H1 (cell line): ENCODE results near the gene ZNF23. TPM values are rescaled to one million over a fixed set of nuclear protein-coding genes. Genes with fewer than 3 reads are reported as not detected.

ENCODE experiments used
- CTCF ChIA-PET: fragments of 300-600 bp; sonication (Branson Sonifier 250); formaldehyde crosslinking; loops from one replicate; lab custom pipeline; 2021; ENCODE audit not compliant: partially characterized antibody; lab: Charles Lee
- POLR2A ChIA-PET: fragments of 300-600 bp; sonication (Branson Sonifier 250); formaldehyde crosslinking; loops from one replicate; lab custom pipeline; 2021; ENCODE audit warnings: inconsistent platforms; ENCODE audit not compliant: partially characterized antibody; lab: Charles Lee
- DNase-seq, 2 experiments: peaks; one replicate each; pipeline versions ENCODE4 v3.0.0 to v3.0.0-alpha.2; 2010 to 2022; ENCODE audit warnings: low spot score in 2 of 2, low read depth in 1 of 2, mixed read lengths in 1 of 2
- FAIRE-seq: peaks from 2 replicates; lab custom pipeline; 2011; peaks lifted over from hg19 to GRCh38; lab: Jason Lieb, UNC
- H2AFZ ChIP-seq: 2 replicates; pipeline ENCODE4 v1.8.1; 2012; ENCODE audit warnings: low read length, inconsistent platforms
- H2AK5ac ChIP-seq: 2 replicates; pipeline ENCODE4 v1.6.1; 2013; ENCODE audit warnings: low read depth, low read length
- H2BK120ac ChIP-seq: replicated peaks from 2 replicates; pipeline ENCODE3; 2013; ENCODE audit warnings: low read depth, low read length, inconsistent platforms
- H2BK12ac ChIP-seq: 2 replicates; pipeline ENCODE4 v1.6.1; 2013; ENCODE audit warnings: low read depth, low read length
- H2BK15ac ChIP-seq: 2 replicates; pipeline ENCODE4 v1.6.1; 2013; ENCODE audit warnings: low read length
- H2BK20ac ChIP-seq: 2 replicates; pipeline ENCODE4 v1.6.1; 2013; ENCODE audit warnings: low read length
- H2BK5ac ChIP-seq: 2 replicates; pipeline ENCODE4 v1.6.1; 2013; ENCODE audit warnings: low read depth, low read length
- H3K14ac ChIP-seq: 2 replicates; pipeline ENCODE4 v1.6.1; 2013; ENCODE audit warnings: inconsistent platforms; ENCODE audit not compliant: insufficient read length
- H3K18ac ChIP-seq: 2 replicates; pipeline ENCODE4 v1.6.1; 2013; ENCODE audit warnings: low read length; ENCODE audit errors: extremely low read depth
- H3K23ac ChIP-seq: 2 replicates; pipeline ENCODE4 v1.6.1; 2013; ENCODE audit warnings: inconsistent platforms; ENCODE audit not compliant: insufficient read length
- H3K23me2 ChIP-seq: 2 replicates; pipeline ENCODE4 v1.6.1; 2013; ENCODE audit warnings: low read depth, low read length
- H3K27ac ChIP-seq: 2 replicates; pipeline ENCODE4 v1.6.1; 2011; ENCODE audit warnings: low read depth, low read length, inconsistent platforms
- H3K27me3 ChIP-seq, 4 experiments: replicated peaks in 1 of 4; 1 replicate in 1 of 4; 2 replicates in 3 of 4; pipeline versions ENCODE4 v1.6.1 to v1.8.1; 2011 to 2013; ENCODE audit warnings: low read length in 3 of 4, mild to moderate bottlenecking in 3 of 4, inconsistent platforms in 2 of 4, mixed read lengths in 2 of 4, moderate library complexity in 1 of 4; ENCODE audit not compliant: control insufficient read depth in 3 of 4, insufficient read depth in 3 of 4; ENCODE audit errors: extremely low read depth in 1 of 4
- H3K36me3 ChIP-seq, 4 experiments: 2 replicates each; pipeline versions ENCODE4 v1.6.1 to v1.8.1; 2011 to 2013; ENCODE audit warnings: mild to moderate bottlenecking in 4 of 4, low read length in 3 of 4, moderate library complexity in 2 of 4, control low read depth in 1 of 4, inconsistent platforms in 1 of 4; ENCODE audit not compliant: insufficient read depth in 4 of 4, control insufficient read depth in 2 of 4
- H3K4ac ChIP-seq: replicated peaks from 2 replicates; pipeline ENCODE3; 2013; ENCODE audit warnings: low read length, low read depth, mixed read lengths, inconsistent platforms; ENCODE audit not compliant: insufficient read length
- H3K4me1 ChIP-seq, 4 experiments: replicated peaks in 1 of 4; 1 replicate in 1 of 4; 2 replicates in 3 of 4; pipeline versions ENCODE4 v1.6.1 to v1.8.1; 2011 to 2013; ENCODE audit warnings: low read length in 3 of 4, inconsistent platforms in 2 of 4, mixed read lengths in 1 of 4; ENCODE audit not compliant: insufficient read depth in 4 of 4, control insufficient read depth in 3 of 4
- H3K4me2 ChIP-seq, 2 experiments: 2 replicates each; pipeline versions ENCODE4 v1.6.1 to v1.8.1; 2011 to 2013; ENCODE audit warnings: low read depth in 2 of 2, low read length in 2 of 2, control low read depth in 1 of 2, inconsistent platforms in 1 of 2, mild to moderate bottlenecking in 1 of 2; ENCODE audit not compliant: insufficient read depth in 1 of 2
- H3K4me3 ChIP-seq, 4 experiments: fragments of 200-600, 300-600 bp in 1 of 4; sonication (generic), shearing (Covaris generic), sonication (Bioruptor Twin) in 1 of 4; 2 replicates each; pipeline versions ENCODE4 v1.5.1 to v1.8.1; 2011 to 2016; ENCODE audit warnings: low read length in 4 of 4, low read depth in 3 of 4, control low read depth in 2 of 4, inconsistent platforms in 2 of 4, mild to moderate bottlenecking in 2 of 4, mixed read lengths in 1 of 4, moderate library complexity in 1 of 4; ENCODE audit not compliant: insufficient read depth in 2 of 4; ENCODE audit errors: extremely low read depth in 1 of 4
- H3K56ac ChIP-seq: replicated peaks from 2 replicates; pipeline ENCODE3; 2013; ENCODE audit warnings: low read depth, mild to moderate bottlenecking, mixed read lengths, low read length, inconsistent platforms; ENCODE audit not compliant: insufficient read length
- H3K79me1 ChIP-seq: 2 replicates; pipeline ENCODE4 v1.6.1; 2013; ENCODE audit warnings: low read depth, low read length, control low read depth
- H3K79me2 ChIP-seq, 2 experiments: 2 replicates each; pipeline versions ENCODE4 v1.6.1 to v1.8.1; 2012 to 2013; ENCODE audit warnings: low read length in 2 of 2, mild to moderate bottlenecking in 2 of 2, inconsistent platforms in 1 of 2; ENCODE audit not compliant: insufficient read depth in 2 of 2, control insufficient read depth in 1 of 2
- H3K9ac ChIP-seq, 4 experiments: replicated peaks in 1 of 4; 1 replicate in 1 of 4; 2 replicates in 3 of 4; pipeline versions ENCODE4 v1.6.1 to v1.8.1; 2011 to 2013; ENCODE audit warnings: low read depth in 3 of 4, low read length in 3 of 4, control low read depth in 2 of 4, mild to moderate bottlenecking in 2 of 4, moderate library complexity in 2 of 4, inconsistent platforms in 1 of 4; ENCODE audit errors: extremely low read depth in 1 of 4
- H3K9me3 ChIP-seq, 2 experiments: 2 replicates each; pipeline versions ENCODE4 v1.6.1 to v1.8.1; 2012 to 2013; ENCODE audit warnings: mild to moderate bottlenecking in 2 of 2, moderate library complexity in 2 of 2, control low read depth in 1 of 2, inconsistent platforms in 1 of 2, low read depth in 1 of 2, low read length in 1 of 2, mixed read lengths in 1 of 2; ENCODE audit not compliant: insufficient read depth in 2 of 2
- H4K20me1 ChIP-seq, 2 experiments: replicated peaks in 1 of 2; 2 replicates each; pipeline versions ENCODE3 to v1.8.1; 2011 to 2013; ENCODE audit warnings: inconsistent platforms in 2 of 2, low read length in 2 of 2, mild to moderate bottlenecking in 1 of 2; ENCODE audit not compliant: insufficient read depth in 2 of 2, control insufficient read depth in 1 of 2
- H4K5ac ChIP-seq: 2 replicates; pipeline ENCODE4 v1.6.1; 2013; ENCODE audit warnings: low read length, low read depth, mixed read lengths, inconsistent platforms; ENCODE audit not compliant: insufficient read length
- H4K8ac ChIP-seq: 2 replicates; pipeline ENCODE4 v1.8.0; 2013; ENCODE audit warnings: mild to moderate bottlenecking, moderate library complexity, low read length, inconsistent platforms; ENCODE audit not compliant: insufficient read depth; ENCODE audit errors: extremely low read depth
- H4K91ac ChIP-seq: replicated peaks from 2 replicates; pipeline ENCODE3; 2013; ENCODE audit warnings: low read length, mixed read lengths, inconsistent platforms; ENCODE audit not compliant: insufficient read length
- JUND ChIP-seq: IDR thresholded peaks from 2 replicates; pipeline ENCODE4 v1.6.1; 2011; ENCODE audit warnings: mild to moderate bottlenecking, improper control_type of control experiment, low read length
- KDM1A ChIP-seq: fragments of 200-600, 300-600 bp; sonication (generic); IDR thresholded peaks from 2 replicates; pipeline ENCODE4 v1.7.1; 2016; ENCODE audit warnings: mild to moderate bottlenecking, low read length, borderline replicate concordance
- WGBS, 2 experiments: shearing (Covaris generic) in 1 of 2; methylation state at CpG; one replicate each; pipeline versions ENCODE4 v1.1.6 to v1.1.7; 2013 to 2015; ENCODE audit warnings: low lambda C conversion rate in 2 of 2, mixed read lengths in 2 of 2, inconsistent platforms in 1 of 2, low coverage in 1 of 2, missing lambda C conversion rate in 1 of 2; ENCODE audit not compliant: insufficient replicate concordance in 2 of 2, insufficient coverage in 1 of 2, insufficient read length in 1 of 2; ENCODE audit errors: extremely low coverage in 1 of 2, missing lambda C conversion rate in 1 of 2; 5-methylcytosine and 5-hydroxymethylcytosine counted together
- polyA plus RNA-seq, 7 experiments: library from polyadenylated mRNA; depleted of rRNA in 3 of 7; stranded (reverse) in 5 of 7; unstranded in 2 of 7; fragments of >200 nt in 5 of 7; fragments of 200-250 nt in 2 of 7; gene quantifications; 1 replicate in 5 of 7; 2 replicates in 1 of 7; 4 replicates in 1 of 7; pipeline versions ENCODE4 v1.2.1 to v1.2.3, GENCODE V29; 2011 to 2013; ENCODE audit warnings: missing spikeins in 2 of 7, mixed read lengths in 2 of 7
- total RNA-seq: library from RNA; stranded (reverse); fragmentation: NEBNext Ultra II Directional; extraction: Animal tissue kit (Norgen Biotek cat#: 25700); gene quantifications from 2 replicates; pipeline ENCODE4 v1.2.1, GENCODE V29; 2021

Gene ZNF23
- total and polyA plus RNA-seq, 2 of the 8 experiments (the other 6 are each of a cell fraction or from before 2014, with no cell fraction given): 2.4 to 10.2 TPM

GRCh38 chr16:71449020-71449419 lies 13.0 kb downstream of the ZNF23 start:
- CTCF ChIA-PET: interaction anchor here (1.3 to 1.9 kb wide), 2 partner anchors 31 to 50 kb away, joined by 3 to 7 read pairs; no protein-coding TSS in a partner anchor
- Histone ChIP-seq H3K36me3 (peaks cover 6 to 64% (median 29%) of the 10 kb centered on the region in 4 experiments; a peak in 7 of 8 replicates), H3K4me3 (peak overlapping the region in 1 of 4 experiments; percentile 23; a peak in 1 of 8 replicates), H3K14ac (no peak overlapping the region), H2AFZ (no peak overlapping the region), H2BK120ac (no peak overlapping the region), H4K5ac (no peak overlapping the region), H2BK5ac (no peak overlapping the region), H3K9ac (no peak overlapping the region), H3K79me2 (no peaks in the 10 kb centered on the region), H3K56ac (no peak overlapping the region), H4K91ac (no peak overlapping the region), H3K4me2 (no peak overlapping the region), H3K9me3 (peaks cover 58% of the 10 kb centered on the region in 2 experiments), H3K23me2 (peaks cover 1% of the 10 kb centered on the region; the same call in 1 of the 2 replicates), H2BK20ac (no peak overlapping the region), H3K4ac (no peak overlapping the region), H4K20me1 (no peaks in the 10 kb centered on the region), H3K23ac (no peak overlapping the region), H3K18ac (no peak overlapping the region), H3K79me1 (no peaks in the 10 kb centered on the region), H2BK12ac (no peak overlapping the region), H2BK15ac (no peak overlapping the region), H3K4me1 (no peaks in the 10 kb centered on the region), H3K27ac (no peak overlapping the region), H2AK5ac (no peak overlapping the region), H3K27me3 (no peaks in the 10 kb centered on the region), H4K8ac (no peak overlapping the region)
- 89% methylated on average over 3 of the region's 3 CpGs; no CpG with 5 or more reads in 1 of the 2 experiments for WGBS, 2 experiments
- POLR2A ChIA-PET: interaction anchor here (1.8 kb wide), 1 partner anchor 11 kb away, joined by 7 read pairs; no protein-coding TSS in a partner anchor
- DNase-seq (no peak), FAIRE-seq (no peak)
- TF ChIP-seq KDM1A (peak; percentile 45; the same call in 1 of the 2 replicates), JUND (no peak)
